ENCODE data around the gene UBR2.

DNA sequence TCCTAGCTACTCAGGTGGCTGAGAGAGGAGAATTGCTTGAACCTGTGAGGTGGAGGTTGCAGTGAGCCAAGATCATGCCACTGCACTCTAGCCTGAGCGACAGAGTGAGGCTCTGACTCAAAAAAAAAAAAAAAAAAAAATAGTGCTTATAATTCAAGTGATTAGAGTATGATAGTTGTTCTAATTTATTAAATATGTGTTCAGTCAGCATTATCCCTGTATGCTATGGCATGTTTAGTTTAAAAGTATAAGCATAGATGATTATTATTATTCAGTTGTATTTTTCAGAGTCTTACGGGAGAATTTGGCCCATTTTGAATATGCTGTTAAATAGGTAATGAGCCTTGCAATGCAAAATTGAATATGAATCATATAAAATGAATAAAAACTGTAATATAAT lies 64.8 kb downstream of the UBR2 start:
- TF ChIP-seq, protein P1, sequence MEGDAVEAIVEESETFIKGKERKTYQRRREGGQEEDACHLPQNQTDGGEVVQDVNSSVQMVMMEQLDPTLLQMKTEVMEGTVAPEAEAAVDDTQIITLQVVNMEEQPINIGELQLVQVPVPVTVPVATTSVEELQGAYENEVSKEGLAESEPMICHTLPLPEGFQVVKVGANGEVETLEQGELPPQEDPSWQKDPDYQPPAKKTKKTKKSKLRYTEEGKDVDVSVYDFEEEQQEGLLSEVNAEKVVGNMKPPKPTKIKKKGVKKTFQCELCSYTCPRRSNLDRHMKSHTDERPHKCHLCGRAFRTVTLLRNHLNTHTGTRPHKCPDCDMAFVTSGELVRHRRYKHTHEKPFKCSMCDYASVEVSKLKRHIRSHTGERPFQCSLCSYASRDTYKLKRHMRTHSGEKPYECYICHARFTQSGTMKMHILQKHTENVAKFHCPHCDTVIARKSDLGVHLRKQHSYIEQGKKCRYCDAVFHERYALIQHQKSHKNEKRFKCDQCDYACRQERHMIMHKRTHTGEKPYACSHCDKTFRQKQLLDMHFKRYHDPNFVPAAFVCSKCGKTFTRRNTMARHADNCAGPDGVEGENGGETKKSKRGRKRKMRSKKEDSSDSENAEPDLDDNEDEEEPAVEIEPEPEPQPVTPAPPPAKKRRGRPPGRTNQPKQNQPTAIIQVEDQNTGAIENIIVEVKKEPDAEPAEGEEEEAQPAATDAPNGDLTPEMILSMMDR (conservative IDR thresholded peaks at IDR 0.05; ENCODE audit: low read length), result no peak
- TF ChIP-seq EZH2phosphoT487 (IDR thresholded peaks at IDR 0.05; ENCODE audit: borderline replicate concordance), result no peak

Measured in Loucy (cell line).